Hindlimb muscle (tissue), 1 donor: ENCODE data around the gene FARP2. TPM values are rescaled to one million over a fixed set of nuclear protein-coding genes. Genes with fewer than 3 reads are reported as not detected.

Experiments
- DNase-seq: peaks from one replicate; pipeline ENCODE4 v3.0.0-alpha.2; 2013
- polyA plus RNA-seq: library from polyadenylated mRNA; unstranded; fragments of 120-200 nt; gene quantifications from one replicate; pipeline ENCODE4 v1.2.1, GENCODE V29; 2013; ENCODE audit not compliant: insufficient read length

FARP2 gene
- polyA plus RNA-seq, 1 donor = 32.1 TPM

GRCh38 chr2:241459520-241459919, 103.4 kb downstream of the FARP2 start:
- no peak for DNase-seq

- DNase-seq = no peak
These were observed 104.5 kb downstream of the FARP2 start for GRCh38 chr2:241460631-241461030.

GRCh38 chr2:241461693-241462677, 105.9 kb downstream of the FARP2 start:
- no peak for DNase-seq

GRCh38 chr2:241463276-241464135, 107.4 kb downstream of the FARP2 start:
- no peak for DNase-seq

- DNase-seq = no peak
These were observed 109.5 kb downstream of the FARP2 start for GRCh38 chr2:241465543-241465942.

- DNase-seq = no peak
These were observed 110.1 kb downstream of the FARP2 start for GRCh38 chr2:241466230-241466629.

GRCh38 chr2:241467777-241468475, 111.8 kb downstream of the FARP2 start:
- no peak for DNase-seq

GRCh38 chr2:241468476-241468781, 112.3 kb downstream of the FARP2 start:
- DNase-seq = no peak

GRCh38 chr2:241469746-241470145, 113.7 kb downstream of the FARP2 start:
- no peak for DNase-seq

GRCh38 chr2:241473399-241473798, 117.3 kb downstream of the FARP2 start:
- DNase-seq = no peak

GRCh38 chr2:241475267-241475666, 119.2 kb downstream of the FARP2 start:
- no peak for DNase-seq

GRCh38 chr2:241478166-241478565, 122.1 kb downstream of the FARP2 start:
- no peak for DNase-seq

GRCh38 chr2:241479026-241479898, 123.2 kb downstream of the FARP2 start:
- DNase-seq = no peak

GRCh38 chr2:241481687-241482086, 125.6 kb downstream of the FARP2 start:
- DNase-seq = no peak

- no peak for DNase-seq
These were observed 126.3 kb downstream of the FARP2 start for GRCh38 chr2:241482126-241482955.

GRCh38 chr2:241483305-241483704, 127.2 kb downstream of the FARP2 start:
- no peak for DNase-seq

GRCh38 chr2:241485172-241485911, 129.3 kb downstream of the FARP2 start:
- no peak for DNase-seq

GRCh38 chr2:241489088-241489487, 133.0 kb downstream of the FARP2 start:
- no peak for DNase-seq

- DNase-seq = no peak
These were observed 133.9 kb downstream of the FARP2 start for GRCh38 chr2:241489733-241490680.
